PC-9 (cell line): ENCODE results near the gene MAN1B1.

ENCODE experiments used
- CTCF ChIP-seq: fragments of 200-600 bp; sonication (generic); conservative IDR thresholded peaks from 2 replicates; pipeline ENCODE4 v1.6.1; 2017; ENCODE audit warnings: mixed run types, antibody characterized with exemption, mild to moderate bottlenecking, moderate library complexity
- EZH2 ChIP-seq: fragments of 200-600 bp; sonication (generic); IDR thresholded peaks from 2 replicates; pipeline ENCODE4 v1.8.0; 2017; ENCODE audit warnings: antibody characterized with exemption, low read depth

GRCh38 chr9:137105814-137106661 lies 19.3 kb downstream of the MAN1B1 start:
- TF ChIP-seq CTCF, result no peak
- no peak for TF ChIP-seq EZH2
